HG03457 (cell line): Measurements from ENCODE around the gene FLYWCH1.
"Not testable (repeated sequence)": the region's sequence is repeated elsewhere in the genome, so short reads cannot be mapped to it uniquely, and the experiment has no call there.

Experiments used
- ATAC-seq: cut with Tn5 transposase; IDR thresholded peaks from one replicate; pipeline ENCODE4 v1.9.1; 2021; ENCODE audit warnings: moderate number of reproducible peaks; ENCODE audit not compliant: unreplicated experiment

Gene FLYWCH1

GRCh38 chr16:2898831-2899563 is 12.7 kb upstream of the FLYWCH1 start:
- no peak for ATAC-seq

GRCh38 chr16:2899564-2900072 is 12.1 kb upstream of the FLYWCH1 start:
- no peak for ATAC-seq

GRCh38 chr16:2900526-2901075 is 11.1 kb upstream of the FLYWCH1 start:
- no peak for ATAC-seq

- no peak for ATAC-seq
Measured at GRCh38 chr16:2902337-2903130, 9.2 kb upstream of the FLYWCH1 start.

GRCh38 chr16:2904100-2904921 is 7.4 kb upstream of the FLYWCH1 start:
- no peak for ATAC-seq

- peak; percentile 10 for ATAC-seq
Measured at GRCh38 chr16:2904922-2905240, 6.8 kb upstream of the FLYWCH1 start.

- peak; percentile 59 for ATAC-seq
Measured at GRCh38 chr16:2905241-2905987, 6.3 kb upstream of the FLYWCH1 start.

- ATAC-seq, result no peak
Measured at GRCh38 chr16:2905988-2906387, 5.7 kb upstream of the FLYWCH1 start.

GRCh38 chr16:2907084-2907753 is 4.5 kb upstream of the FLYWCH1 start:
- not testable (repeated sequence) for ATAC-seq

GRCh38 chr16:2910441-2910969 is 1.2 kb upstream of the FLYWCH1 start:
- ATAC-seq, result no peak

- ATAC-seq, result peak; percentile 18
Measured at GRCh38 chr16:2912330-2913199, 834 bp downstream of the FLYWCH1 start.

- ATAC-seq, result no peak
Measured at GRCh38 chr16:2913603-2914002, 1.9 kb downstream of the FLYWCH1 start.

- ATAC-seq, result no peak
Measured at GRCh38 chr16:2914233-2914632, 2.5 kb downstream of the FLYWCH1 start.

- no peak for ATAC-seq
Measured at GRCh38 chr16:2915196-2915929, 3.6 kb downstream of the FLYWCH1 start.

- ATAC-seq, result no peak
Measured at GRCh38 chr16:2919511-2920255, 8.0 kb downstream of the FLYWCH1 start.

GRCh38 chr16:2923481-2923880 is 11.8 kb downstream of the FLYWCH1 start:
- no peak for ATAC-seq
